A549 (cell line): ENCODE results near the gene BPGM. TPM values are rescaled to one million over a fixed set of nuclear protein-coding genes. Genes with fewer than 3 reads are reported as not detected.
"Not testable (repeated sequence)": the region's sequence is repeated elsewhere in the genome, so short reads cannot be mapped to it uniquely, and the experiment has no call there.

Source experiments
- ATAC-seq, 2 experiments: fragments of 200-7000 bp in 1 of 2; fragments of >200 bp in 1 of 2; cut with Nextera tagmentation in 1 of 2; cut with Tn5 transposase in 1 of 2; 3 replicates each; pipeline versions ENCODE4 v1.8.0 to v1.9.1; 2018 to 2020; ENCODE audit warnings: mild to moderate bottlenecking in 1 of 2, moderate library complexity in 1 of 2
- CTCF ChIA-PET: fragments of 300-600 bp; sonication (Branson Sonifier 250); formaldehyde crosslinking; extraction: SDS; loops from one replicate; lab custom pipeline; 2021; ENCODE audit warnings: antibody characterized with exemption, inconsistent platforms; lab: Yijun Ruan, JAX
- POLR2A ChIA-PET: fragments of 350-600 bp; formaldehyde crosslinking; extraction: SDS; loops from one replicate; lab custom pipeline; 2021; ENCODE audit warnings: antibody characterized with exemption, inconsistent platforms; lab: Yijun Ruan, JAX
- DNase-seq, 2 experiments: peaks; one replicate each; pipeline versions ENCODE4 v3.0.0 to v3.0.0-alpha.2; 2011 to 2016; ENCODE audit warnings: low read depth in 1 of 2, low spot score in 1 of 2
- FAIRE-seq: peaks from 2 replicates; lab custom pipeline; 2011; peaks lifted over from hg19 to GRCh38; lab: Jason Lieb, UNC
- H3K27ac ChIP-seq, 2 experiments: fragments of >200 bp; sonication (Bioruptor Twin); formaldehyde crosslinking; 3 replicates each; pipeline ENCODE4 v1.5.1; 2016 to 2017
- H3K4me1 ChIP-seq: fragments of >200 bp; sonication (Bioruptor Twin); formaldehyde crosslinking; 3 replicates; pipeline ENCODE4 v1.6.1; 2016
- H3K4me2 ChIP-seq: fragments of >200 bp; sonication (Bioruptor Twin); formaldehyde crosslinking; 3 replicates; pipeline ENCODE4 v1.6.1; 2016
- H3K4me3 ChIP-seq: fragments of >200 bp; sonication (Bioruptor Twin); formaldehyde crosslinking; 3 replicates; pipeline ENCODE4 v1.5.1; 2016
- H3K9me3 ChIP-seq: fragments of >200 bp; sonication (Bioruptor Twin); formaldehyde crosslinking; 3 replicates; pipeline ENCODE4 v1.6.1; 2016
- CBX2 ChIP-seq: fragments of 200-600 bp; sonication (generic); IDR thresholded peaks from 2 replicates; pipeline ENCODE4 v1.6.1; 2016; ENCODE audit warnings: low read depth, mild to moderate bottlenecking, borderline replicate concordance
- CTCF ChIP-seq: fragments of >200 bp; sonication (Bioruptor Twin); formaldehyde crosslinking; IDR thresholded peaks from 3 replicates; pipeline ENCODE4 v1.5.1; 2016
- EP300 ChIP-seq, 2 experiments: fragments of >200 bp; sonication (Bioruptor Twin); formaldehyde crosslinking; IDR thresholded peaks; 2 replicates in 1 of 2; 3 replicates in 1 of 2; pipeline ENCODE4 v1.6.1; 2016 to 2017
- FOSL2 ChIP-seq, 2 experiments: fragments of 450-650 bp in 1 of 2; fragments of >200 bp in 1 of 2; sonication (Bioruptor Twin) in 1 of 2; formaldehyde crosslinking; IDR thresholded peaks; 2 replicates each; pipeline versions ENCODE4 v1.5.0 to v1.6.1; 2016 to 2020; ENCODE audit warnings: mild to moderate bottlenecking in 1 of 2, moderate library complexity in 1 of 2
- FOXS1 ChIP-seq: fragments of 250-450 bp; sonication (Bioruptor Pico); IDR thresholded peaks from 2 replicates; pipeline ENCODE4 v1.5.0; 2020; ENCODE audit warnings: mild to moderate bottlenecking, moderate library complexity
- HEYL ChIP-seq: fragments of 250-450 bp; sonication (Bioruptor Pico); IDR thresholded peaks from 2 replicates; pipeline ENCODE4 v1.8.0; 2021; ENCODE audit warnings: mild to moderate bottlenecking, moderate library complexity
- RAD21 ChIP-seq, 2 experiments: fragments of >200 bp in 1 of 2; sonication (Bioruptor Twin) in 1 of 2; formaldehyde crosslinking in 1 of 2; IDR thresholded peaks in 1 of 2; conservative IDR thresholded peaks in 1 of 2; 2 replicates in 1 of 2; 3 replicates in 1 of 2; pipeline ENCODE4 v1.6.1; 2012 to 2018; ENCODE audit warnings: inconsistent platforms in 1 of 2
- SMC3 ChIP-seq: fragments of >200 bp; sonication (Bioruptor Twin); formaldehyde crosslinking; IDR thresholded peaks from 3 replicates; pipeline ENCODE4 v1.6.1; 2018; ENCODE audit warnings: inconsistent platforms
- ZNF302 ChIP-seq: fragments of 250-450 bp; sonication (Bioruptor Pico); IDR thresholded peaks from 2 replicates; pipeline ENCODE4 v1.9.0; 2021; ENCODE audit warnings: inconsistent platforms, mild to moderate bottlenecking, moderate library complexity
- WGBS: methylation state at CpG from one replicate; pipeline ENCODE4 v1.1.6; 2017; ENCODE audit errors: missing lambda C conversion rate; 5-methylcytosine and 5-hydroxymethylcytosine counted together
- polyA plus RNA-seq, 4 experiments: library from polyadenylated mRNA; depleted of rRNA in 3 of 4; stranded (reverse); fragments of >200 nt; fragmentation: RNase III in 1 of 4; extraction: RNeasy Plus Mini Kit Qiagen cat#74134 plus additional on column Dnase treatment in 1 of 4; gene quantifications; 2 replicates in 3 of 4; 3 replicates in 1 of 4; pipeline ENCODE4 v1.2.3, GENCODE V29; 2011 to 2017

Gene BPGM
- polyA plus RNA-seq, 2 of the 4 experiments (the other 2 are of a cell fraction), result 19.4 to 28.3 TPM

DNA sequence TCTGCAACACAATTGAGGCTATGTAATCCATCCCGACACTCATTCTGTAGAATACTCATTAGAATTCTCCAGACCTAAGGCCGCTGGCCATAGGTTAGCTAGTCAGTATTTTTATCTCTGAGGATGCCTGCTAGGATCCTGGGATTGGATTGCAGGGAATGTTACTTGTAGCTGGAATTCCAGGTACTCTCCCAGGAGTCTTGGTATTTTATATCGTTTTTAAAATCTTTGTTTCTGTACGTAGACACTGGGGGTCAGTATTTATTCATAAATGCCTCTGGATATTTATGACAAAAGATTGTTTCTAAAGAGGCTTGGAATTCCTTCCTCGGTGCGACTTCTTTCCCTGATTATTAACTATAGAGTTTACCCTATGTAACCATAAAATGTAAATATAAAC lies 40.1 kb downstream of the BPGM start:
- Histone ChIP-seq H3K4me1 (0 out of 3 replicates have a peak, but pooled peaks cover 6% of the 10 kb centered on the region), H3K9me3 (no peaks in the 10 kb centered on the region), H3K27ac (no peak overlapping the region), H3K4me2 (0 out of 3 replicates have a peak overlapping the region, but pooled peaks have one; percentile 5), H3K4me3 (no peak overlapping the region)
- peak; percentile 62 to 74 for ATAC-seq
- TF ChIP-seq FOXS1 (CRISPR knock-in tag) (no peak), CTCF (peak; percentile 90), RAD21 (conservative IDR thresholded peaks at IDR 0.05 in 1 of 2, IDR thresholded peaks at IDR 0.05 in 1 of 2) (peak; percentile 86 to 93), SMC3 (peak; percentile 87)
- 33% methylated on average over 6 of the region's 6 CpGs for WGBS
- peak; percentile 38 for DNase-seq
- FAIRE-seq, result peak; percentile 94
- CTCF ChIA-PET, result interaction anchor here (0.7 to 9.8 kb wide), 38 partner anchors 9 to 959 kb away, joined by 3 to 132 read pairs (median 5); partner anchors contain the start of gene AGBL3
- POLR2A ChIA-PET, result no interaction called here

DNA sequence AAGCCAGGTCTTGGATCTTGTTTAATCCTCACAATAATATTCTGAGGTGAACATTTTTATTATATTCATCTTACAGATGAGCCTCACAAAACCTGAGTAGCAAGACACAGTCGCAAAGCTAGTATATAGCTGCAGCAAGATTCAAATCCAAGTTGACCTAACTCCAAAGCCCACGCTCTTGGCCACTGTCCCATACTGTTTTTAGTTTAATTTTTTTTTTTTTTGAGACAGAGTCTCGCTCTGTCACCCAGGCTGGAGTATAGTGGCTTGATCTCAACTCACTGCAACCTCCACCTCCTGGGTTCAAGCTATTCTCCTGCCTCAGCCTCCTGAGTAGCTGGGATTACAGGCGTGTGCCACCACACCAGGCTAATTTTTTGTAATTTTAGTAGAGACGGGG lies 42.9 kb downstream of the BPGM start:
- H3K4me1 ChIP-seq, DNase-seq, ATAC-seq, H3K4me3 ChIP-seq, FAIRE-seq, H3K9me3 ChIP-seq: not testable (repeated sequence)
- Histone ChIP-seq H3K27ac (0 out of 6 replicates have a peak overlapping the region, but pooled peaks of 1 of the 2 experiments have one; percentile 34), H3K4me2 (peak overlapping the region; percentile 39)
- ChIA-PET CTCF (interaction anchor here (0.6 to 9.8 kb wide), 60 partner anchors 8 to 646 kb away, joined by 3 to 132 read pairs (median 4); partner anchors contain the start of genes AGBL3, CALD1, CYREN and SLC35B4), POLR2A (interaction anchor here (0.5 to 1.5 kb wide), 4 partner anchors 55 to 481 kb away, joined by 3 to 4 read pairs (median 4); no protein-coding TSS in a partner anchor)
- whole genome bisulfite sequencing, result 73% methylated on average over 5 of the region's 5 CpGs

DNA sequence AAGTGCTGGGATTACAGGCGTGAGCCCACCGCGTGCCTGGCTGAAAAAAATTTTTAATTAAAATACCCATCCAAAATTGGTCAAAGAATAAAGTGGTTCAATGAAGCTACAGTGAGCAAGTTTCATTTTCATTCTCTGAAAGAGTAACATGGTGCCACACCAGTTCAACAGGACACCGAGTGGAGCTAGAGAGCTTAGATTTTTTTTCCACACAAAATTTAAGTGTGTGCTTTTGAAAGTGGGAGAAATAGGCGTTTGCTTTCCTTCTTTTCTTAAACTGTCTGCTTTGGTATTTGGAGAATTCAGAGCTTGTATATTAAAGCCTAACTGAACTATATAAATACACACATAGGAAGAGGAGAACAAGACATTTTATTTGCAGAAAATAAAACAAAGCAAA lies 43.4 kb downstream of the BPGM start:
- Histone ChIP-seq H3K4me2 (peak overlapping the region; percentile 39), H3K9me3 (no peaks in the 10 kb centered on the region), H3K4me3 (no peak overlapping the region), H3K27ac (peak overlapping the region in 1 of 2 experiments; percentile 34; a peak in 1 of 6 replicates), H3K4me1 (no peaks in the 10 kb centered on the region)
- 46% methylated on average over 5 of the region's 5 CpGs for WGBS
- ATAC-seq (peak; percentile 51 to 68; a peak in 3 of 6 replicates), FAIRE-seq (peak; percentile 65), DNase-seq (peak in 1 of 2 experiments; percentile 40)
- CTCF ChIA-PET, result interaction anchor here (0.6 to 9.8 kb wide), 72 partner anchors 8 to 955 kb away, joined by 3 to 132 read pairs (median 4); partner anchors contain the start of genes AGBL3, CALD1, CYREN and SLC35B4
- no peak for TF ChIP-seq CBX2
- TF ChIP-seq FOSL2 (IDR thresholded peaks at IDR 0.05), result no peak
- no peak for TF ChIP-seq FOSL2 (CRISPR knock-in tag; IDR thresholded peaks at IDR 0.05)
- TF ChIP-seq CTCF, result peak; percentile 60
- no peak for TF ChIP-seq ZNF302 (CRISPR knock-in tag)
- peak; percentile 66 to 79 for TF ChIP-seq RAD21 (conservative IDR thresholded peaks at IDR 0.05 in 1 of 2, IDR thresholded peaks at IDR 0.05 in 1 of 2)
- no peak for TF ChIP-seq HEYL (CRISPR knock-in tag)
- no peak for TF ChIP-seq EP300 (IDR thresholded peaks at IDR 0.05)
- peak; percentile 90 for TF ChIP-seq SMC3
- POLR2A ChIA-PET, result interaction anchor here (0.5 to 1.5 kb wide), 5 partner anchors 56 to 481 kb away, joined by 3 to 4 read pairs (median 4); no protein-coding TSS in a partner anchor
